Measurements from ENCODE around the gene DSP.

- TF ChIP-seq EZH2phosphoT487 (IDR thresholded peaks at IDR 0.05; ENCODE audit: insufficient read depth, low read depth) (no peak), EZH2 (IDR thresholded peaks at IDR 0.05; ENCODE audit: insufficient read depth, poor library complexity, severe bottlenecking) (no peak)
Measured at GRCh38 chr6:7615611-7616383, 74.3 kb downstream of the DSP start.
